HUES48 (cell line): ENCODE measurements around the gene DNAJB8.

Experiments
- H3K27ac ChIP-seq: one replicate; pipeline ENCODE4 v1.7.0; 2013; ENCODE audit warnings: low read depth, low read length, inconsistent platforms
- H3K27me3 ChIP-seq: 2 replicates; pipeline ENCODE4 v1.6.1; 2013; ENCODE audit warnings: mild to moderate bottlenecking, low read length; ENCODE audit not compliant: control insufficient read depth, insufficient read depth
- H3K36me3 ChIP-seq: 2 replicates; pipeline ENCODE4 v1.6.1; 2013; ENCODE audit warnings: low read length; ENCODE audit not compliant: control insufficient read depth, insufficient read depth
- H3K4me1 ChIP-seq: 2 replicates; pipeline ENCODE4 v1.6.1; 2013; ENCODE audit warnings: mild to moderate bottlenecking, low read length; ENCODE audit not compliant: control insufficient read depth, insufficient read depth
- H3K4me3 ChIP-seq: 2 replicates; pipeline ENCODE4 v1.5.1; 2013; ENCODE audit warnings: mild to moderate bottlenecking, low read depth, low read length
- H3K9ac ChIP-seq: 2 replicates; pipeline ENCODE4 v1.6.1; 2013; ENCODE audit warnings: mild to moderate bottlenecking, low read depth, low read length, moderate library complexity
- H3K9me3 ChIP-seq: 2 replicates; pipeline ENCODE4 v1.6.1; 2013; ENCODE audit warnings: low read length; ENCODE audit not compliant: control insufficient read depth, insufficient read depth

Gene DNAJB8

GRCh38 chr3:128438488-128439072, 28.1 kb downstream of the DNAJB8 start:
- Histone ChIP-seq H3K36me3 (no peaks in the 10 kb centered on the region), H3K9me3 (no peaks in the 10 kb centered on the region), H3K9ac (no peak overlapping the region), H3K4me1 (peaks cover 11% of the 10 kb centered on the region; the same call in 1 of the 2 replicates), H3K27ac (no peak overlapping the region), H3K4me3 (no peak overlapping the region), H3K27me3 (peaks cover 46% of the 10 kb centered on the region)

DNA sequence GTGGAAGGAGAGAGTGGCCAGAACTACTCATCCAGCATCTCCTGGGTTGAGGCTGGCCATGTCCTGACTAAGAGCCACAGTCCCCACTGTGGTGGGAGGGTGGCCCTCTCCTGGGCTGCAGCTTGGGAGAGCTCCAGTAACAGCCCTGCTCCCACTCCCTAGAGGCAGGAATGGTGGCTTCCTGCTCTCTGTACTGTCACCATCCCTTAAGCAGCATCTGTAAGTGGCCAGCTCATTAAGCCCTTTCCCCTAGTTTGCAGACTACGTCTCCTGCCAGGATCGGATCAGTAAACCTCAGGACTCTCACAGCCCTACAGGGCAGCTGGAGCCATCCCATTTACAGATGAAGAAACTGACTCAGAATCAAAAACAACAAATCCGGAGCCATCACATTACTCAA, 30.5 kb downstream of the DNAJB8 start:
- Histone ChIP-seq H3K9ac (no peak overlapping the region), H3K27ac (no peak overlapping the region), H3K27me3 (peaks cover 62% of the 10 kb centered on the region), H3K4me1 (peaks cover 28% of the 10 kb centered on the region), H3K36me3 (no peaks in the 10 kb centered on the region), H3K9me3 (no peaks in the 10 kb centered on the region), H3K4me3 (no peak overlapping the region)

GRCh38 chr3:128435561-128435960, 31.1 kb downstream of the DNAJB8 start:
- no peak overlapping the region for H3K9ac ChIP-seq
- peaks cover 28% of the 10 kb centered on the region for H3K4me1 ChIP-seq
- no peaks in the 10 kb centered on the region for H3K36me3 ChIP-seq
- H3K27ac ChIP-seq: no peak overlapping the region
- H3K4me3 ChIP-seq: no peak overlapping the region
- H3K27me3 ChIP-seq: peaks cover 69% of the 10 kb centered on the region
- H3K9me3 ChIP-seq: no peaks in the 10 kb centered on the region

GRCh38 chr3:128435058-128435457, 31.6 kb downstream of the DNAJB8 start:
- no peak overlapping the region for H3K9ac ChIP-seq
- no peak overlapping the region for H3K4me3 ChIP-seq
- no peaks in the 10 kb centered on the region for H3K36me3 ChIP-seq
- H3K27me3 ChIP-seq: peaks cover 70% of the 10 kb centered on the region
- no peaks in the 10 kb centered on the region for H3K9me3 ChIP-seq
- H3K27ac ChIP-seq: no peak overlapping the region
- H3K4me1 ChIP-seq: peaks cover 32% of the 10 kb centered on the region

DNA sequence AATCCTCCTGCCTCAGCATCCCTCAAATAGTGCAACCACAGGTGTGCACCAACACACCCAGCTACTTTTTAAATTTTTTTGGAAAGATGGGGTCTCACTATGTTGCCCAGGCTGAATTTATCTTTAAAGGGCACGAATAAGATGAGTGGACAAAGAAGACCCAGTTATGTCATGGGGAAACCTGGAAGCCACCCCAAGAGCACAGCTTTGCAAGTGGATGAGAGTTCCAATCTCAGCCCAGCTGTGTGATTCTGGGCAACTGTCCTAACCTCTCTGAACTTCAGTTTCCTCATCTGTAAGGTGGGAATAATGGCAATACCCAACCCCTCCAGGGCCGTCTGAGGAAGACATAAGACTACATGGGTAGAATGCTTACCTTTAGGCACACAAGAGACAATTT, 32.2 kb downstream of the DNAJB8 start:
- Histone ChIP-seq H3K27ac (no peak overlapping the region), H3K27me3 (peaks cover 70% of the 10 kb centered on the region)

GRCh38 chr3:128433837-128434165, 32.9 kb downstream of the DNAJB8 start:
- Histone ChIP-seq H3K9me3 (no peaks in the 10 kb centered on the region), H3K4me3 (no peak overlapping the region), H3K36me3 (no peaks in the 10 kb centered on the region), H3K27ac (no peak overlapping the region), H3K27me3 (peaks cover 70% of the 10 kb centered on the region), H3K9ac (no peak overlapping the region), H3K4me1 (peaks cover 36% of the 10 kb centered on the region)

More for the DNA sequence above, 32.2 kb downstream of the DNAJB8 start:
- Histone ChIP-seq H3K4me1 (peaks cover 32% of the 10 kb centered on the region), H3K36me3 (no peaks in the 10 kb centered on the region), H3K9ac (no peak overlapping the region), H3K9me3 (no peaks in the 10 kb centered on the region), H3K4me3 (no peak overlapping the region)

DNA sequence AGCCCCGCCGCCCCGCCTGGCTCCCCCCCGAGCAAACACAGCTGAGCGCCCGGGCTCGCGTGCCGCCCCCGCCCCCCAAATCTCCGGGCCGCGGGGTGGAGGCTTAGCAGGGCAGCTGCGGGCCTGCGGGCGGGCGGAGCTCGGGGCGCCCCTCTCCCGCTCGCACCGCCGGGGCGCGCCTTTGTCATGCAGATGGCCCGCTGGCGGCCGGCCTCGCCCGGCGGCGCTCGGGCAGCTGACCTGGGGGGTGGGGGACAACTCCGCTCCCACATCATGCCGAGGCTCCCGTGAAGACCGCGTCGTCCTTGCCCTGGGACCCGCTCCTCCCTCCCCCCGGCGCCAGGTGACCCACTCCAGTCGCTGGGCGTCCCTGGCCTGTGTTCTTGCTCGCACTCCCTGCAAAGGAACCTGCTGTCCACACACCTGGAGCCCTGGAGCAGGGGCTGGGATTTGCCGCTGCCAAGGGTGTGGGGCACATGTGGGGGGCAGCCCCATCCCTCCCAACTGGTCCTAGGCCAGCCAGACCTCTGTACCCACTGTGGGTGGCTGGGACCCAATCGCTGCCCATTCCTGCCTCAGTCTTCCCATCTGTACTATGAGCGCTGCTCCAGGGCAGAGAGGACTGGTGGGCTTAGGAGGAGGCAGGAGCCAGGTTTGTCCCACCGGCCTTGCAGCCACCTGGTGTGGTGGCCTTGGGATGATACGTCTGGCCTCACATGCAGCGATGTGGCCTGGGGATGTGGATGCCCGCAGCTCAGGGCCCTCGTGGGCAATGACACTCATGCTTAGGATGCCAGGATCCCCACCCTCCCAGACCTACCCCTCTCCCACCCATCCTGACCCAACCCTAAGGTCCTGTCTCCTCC, 33.5 kb downstream of the DNAJB8 start:
- H3K4me1 ChIP-seq: peaks cover 38% of the 10 kb centered on the region
- H3K9me3 ChIP-seq: no peaks in the 10 kb centered on the region
- no peak overlapping the region for H3K9ac ChIP-seq
- H3K36me3 ChIP-seq: no peaks in the 10 kb centered on the region
- H3K27ac ChIP-seq: no peak overlapping the region
- peaks cover 76% of the 10 kb centered on the region for H3K27me3 ChIP-seq
- H3K4me3 ChIP-seq: peak overlapping the region; percentile 65; the same call in 1 of the 2 replicates

DNA sequence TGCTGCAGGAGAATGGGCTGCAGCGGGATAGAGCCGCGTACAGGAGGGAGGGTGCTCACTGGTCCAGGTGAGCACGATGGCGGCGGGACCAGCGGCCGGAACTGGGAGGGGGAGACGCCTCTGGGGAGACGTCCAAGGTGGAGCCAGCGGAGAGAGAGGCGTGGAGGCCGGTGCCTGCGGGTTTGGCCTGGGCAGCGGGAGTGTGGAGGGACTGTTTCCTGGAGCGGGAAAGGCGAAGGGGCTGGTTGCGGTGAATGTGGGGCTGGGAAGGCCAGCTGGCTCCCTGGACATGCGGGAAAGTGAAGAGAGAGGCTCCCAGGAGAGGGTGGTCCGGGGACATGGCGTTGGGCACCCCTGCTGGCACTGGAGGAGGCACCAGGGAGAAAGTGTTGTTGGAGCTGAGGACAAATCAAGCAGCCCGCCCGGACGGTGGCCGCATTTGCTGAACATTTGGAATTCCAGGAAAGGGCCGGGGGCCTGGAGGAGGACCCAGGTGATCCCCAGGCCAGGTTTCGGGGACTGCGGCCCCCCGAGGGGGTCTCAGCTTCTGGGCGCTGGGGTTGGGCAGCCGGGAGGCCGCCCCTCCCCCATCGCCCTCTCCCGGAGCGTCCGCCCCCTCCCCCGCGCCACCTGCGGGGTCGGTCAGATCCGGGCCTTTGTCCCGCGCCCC, 34.3 kb downstream of the DNAJB8 start:
- Histone ChIP-seq H3K9ac (peak overlapping the region; percentile 73), H3K4me3 (peak overlapping the region; percentile 65)

DNA sequence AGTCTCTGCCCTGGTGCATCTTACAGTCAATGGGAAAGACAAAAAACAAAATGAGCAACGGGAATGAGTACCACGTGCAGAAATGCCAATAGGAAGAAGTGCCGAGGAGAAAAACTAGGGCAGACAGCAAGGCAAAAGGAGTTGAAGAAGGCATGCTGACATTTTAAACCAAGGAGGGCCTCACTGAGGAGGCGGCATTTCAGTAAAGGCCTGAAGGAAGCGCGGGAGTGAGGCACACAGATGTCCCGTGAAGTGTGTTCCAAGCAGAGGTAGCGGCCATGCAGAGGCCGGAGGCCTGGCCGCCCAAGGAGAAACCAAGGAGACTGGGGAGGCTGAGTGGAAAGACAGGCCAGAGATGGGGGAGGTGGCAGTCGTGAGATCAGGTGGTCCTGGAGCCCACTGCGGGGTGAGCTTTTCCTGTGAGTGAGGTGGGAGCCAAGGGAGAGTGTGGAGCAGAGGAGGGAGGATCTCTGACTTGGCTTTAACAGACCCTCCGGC, 34.8 kb downstream of the DNAJB8 start:
- 0 out of 2 replicates have a peak overlapping the region, but pooled peaks have one; percentile 73 for H3K9ac ChIP-seq
- H3K36me3 ChIP-seq: no peaks in the 10 kb centered on the region
- H3K9me3 ChIP-seq: no peaks in the 10 kb centered on the region
- H3K27ac ChIP-seq: no peak overlapping the region
- peak overlapping the region; percentile 65; the same call in 1 of the 2 replicates for H3K4me3 ChIP-seq
- peaks cover 51% of the 10 kb centered on the region for H3K4me1 ChIP-seq
- peaks cover 90% of the 10 kb centered on the region for H3K27me3 ChIP-seq

More for the DNA sequence above, 34.3 kb downstream of the DNAJB8 start:
- peaks cover 46% of the 10 kb centered on the region for H3K4me1 ChIP-seq
- H3K27me3 ChIP-seq: peaks cover 84% of the 10 kb centered on the region
- no peaks in the 10 kb centered on the region for H3K9me3 ChIP-seq
- H3K27ac ChIP-seq: no peak overlapping the region
- no peaks in the 10 kb centered on the region for H3K36me3 ChIP-seq

- Histone ChIP-seq H3K36me3 (no peaks in the 10 kb centered on the region), H3K27me3 (peaks cover 93% of the 10 kb centered on the region), H3K9ac (no peak overlapping the region), H3K27ac (no peak overlapping the region), H3K4me3 (no peak overlapping the region), H3K9me3 (no peaks in the 10 kb centered on the region), H3K4me1 (peaks cover 53% of the 10 kb centered on the region)
These were observed 36.0 kb downstream of the DNAJB8 start for GRCh38 chr3:128430731-128431130.

DNA sequence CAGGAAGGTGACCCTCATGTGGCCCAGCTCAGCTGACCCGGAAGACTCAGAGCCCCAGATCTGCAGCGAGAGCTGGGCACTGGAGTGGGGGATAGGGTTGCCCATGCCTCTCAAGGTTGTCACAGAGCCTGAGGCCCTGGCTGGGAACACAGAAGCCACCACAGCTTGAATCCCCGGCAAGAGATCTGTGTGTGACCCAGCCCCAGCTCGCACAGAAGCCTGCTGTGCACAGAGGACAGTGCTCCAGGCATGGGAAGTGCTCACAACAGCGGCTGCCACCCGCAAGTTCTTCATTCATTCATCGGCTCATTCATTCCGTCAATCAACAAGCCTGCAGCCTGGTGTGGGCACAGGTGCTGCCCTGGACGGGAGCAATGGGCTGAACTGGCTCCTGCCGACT, 36.4 kb downstream of the DNAJB8 start:
- no peaks in the 10 kb centered on the region for H3K9me3 ChIP-seq
- H3K27me3 ChIP-seq: peaks cover 93% of the 10 kb centered on the region
- no peak overlapping the region for H3K4me3 ChIP-seq
- H3K36me3 ChIP-seq: no peaks in the 10 kb centered on the region
- no peak overlapping the region for H3K9ac ChIP-seq
- H3K27ac ChIP-seq: no peak overlapping the region
- H3K4me1 ChIP-seq: peaks cover 52% of the 10 kb centered on the region
